Keratinocyte (primary cell): ENCODE results near the gene ATF3.

Experiments used
- CTCF ChIP-seq, 3 experiments: IDR thresholded peaks in 1 of 3; conservative IDR thresholded peaks in 1 of 3; optimal IDR thresholded peaks in 1 of 3; 2 replicates in 2 of 3; 3 replicates in 1 of 3; pipeline versions ENCODE3 to v1.5.1; 2011; ENCODE audit warnings: low read length in 3 of 3, mild to moderate bottlenecking in 3 of 3, moderate library complexity in 2 of 3, control low read depth in 1 of 3, inconsistent platforms in 1 of 3; ENCODE audit not compliant: insufficient read depth in 2 of 3; ENCODE audit errors: extremely low read depth in 1 of 3
- EZH2 ChIP-seq: IDR thresholded peaks from one replicate; pipeline ENCODE4 v1.6.1; 2012; ENCODE audit warnings: inconsistent platforms, mild to moderate bottlenecking, low read length, moderate library complexity

GRCh38 chr1:212594640-212595039, 13.9 kb upstream of the ATF3 start:
- TF ChIP-seq CTCF (optimal IDR thresholded peaks at IDR 0.05 in 1 of 3, IDR thresholded peaks at IDR 0.05 in 1 of 3, conservative IDR thresholded peaks at IDR 0.05 in 1 of 3; ENCODE audit: extremely low read depth in 1 of 3, insufficient read depth in 2 of 3, low read length in 3 of 3) (no peak), EZH2 (no peak)
